Lung microvascular endothelial cell (primary cell): ENCODE results near the gene HYCC1. TPM values are rescaled to one million over a fixed set of nuclear protein-coding genes. Genes with fewer than 3 reads are reported as not detected.
"Not testable (repeated sequence)": the region's sequence is repeated elsewhere in the genome, so short reads cannot be mapped to it uniquely, and the experiment has no call there.

Experiments used
- DNase-seq, 2 donors: peaks; one replicate each; pipeline versions ENCODE4 v3.0.0 to v3.0.0-alpha.2; 2010; ENCODE audit warnings: low read depth in 2 of 2
- total RNA-seq: library from RNA; depleted of rRNA; stranded (reverse); fragments of >200 nt; gene quantifications from 2 replicates; pipeline ENCODE4 v1.2.1, GENCODE V29; 2014

HYCC1 gene
- 26.8 and 27.7 TPM in 2 replicates for total RNA-seq

- peak; percentile 98 to 99 for DNase-seq
Observed at GRCh38 chr7:23013715-23014649, at the start of gene HYCC1. Gene HYCC1, minus strand, starts transcription at chr7:23014130. Its CDS starts 23,019 bp downstream, at chr7:22991111.

GRCh38 chr7:23062452-23062851 lies 48.5 kb upstream of the HYCC1 start:
- DNase-seq: no peak

GRCh38 chr7:23061327-23061726 lies 47.4 kb upstream of the HYCC1 start:
- DNase-seq: no peak

GRCh38 chr7:23058408-23059096 lies 44.6 kb upstream of the HYCC1 start:
- no peak for DNase-seq

GRCh38 chr7:23055582-23056178 lies 41.8 kb upstream of the HYCC1 start:
- peak; percentile 78 to 82 for DNase-seq

- not testable (repeated sequence) for DNase-seq
Observed at GRCh38 chr7:23051124-23051485, 37.2 kb upstream of the HYCC1 start.

GRCh38 chr7:23046336-23046735 lies 32.4 kb upstream of the HYCC1 start:
- not testable (repeated sequence) for DNase-seq

- DNase-seq: not testable (repeated sequence)
Observed at GRCh38 chr7:23045086-23045485, 31.2 kb upstream of the HYCC1 start.

- peak; percentile 26 to 33 for DNase-seq
Observed at GRCh38 chr7:23044581-23044980, 30.7 kb upstream of the HYCC1 start.

- no peak for DNase-seq
Observed at GRCh38 chr7:23043441-23043840, 29.5 kb upstream of the HYCC1 start.

- not testable (repeated sequence) for DNase-seq
Observed at GRCh38 chr7:23039674-23040073, 25.7 kb upstream of the HYCC1 start.

GRCh38 chr7:23035542-23036371 lies 21.8 kb upstream of the HYCC1 start:
- DNase-seq: not testable (repeated sequence)

- no peak for DNase-seq
Observed at GRCh38 chr7:23027261-23027660, 13.3 kb upstream of the HYCC1 start.

- DNase-seq: no peak
Observed at GRCh38 chr7:23026164-23026563, 12.2 kb upstream of the HYCC1 start.

GRCh38 chr7:23024454-23024853 lies 10.5 kb upstream of the HYCC1 start:
- no peak for DNase-seq

GRCh38 chr7:23022851-23023250 lies 8.9 kb upstream of the HYCC1 start:
- DNase-seq: no peak

GRCh38 chr7:23022258-23022769 lies 8.4 kb upstream of the HYCC1 start:
- DNase-seq: peak in 1 of 2 donors; percentile 67

- DNase-seq: no peak
Observed at GRCh38 chr7:23021596-23021995, 7.7 kb upstream of the HYCC1 start.

- peak; percentile 21 to 84 for DNase-seq
Observed at GRCh38 chr7:23020742-23021401, 6.9 kb upstream of the HYCC1 start.

GRCh38 chr7:23018750-23019149 lies 4.8 kb upstream of the HYCC1 start:
- DNase-seq: peak; percentile 80 to 93
